ENCODE measurements around the gene POC1B.

DNA sequence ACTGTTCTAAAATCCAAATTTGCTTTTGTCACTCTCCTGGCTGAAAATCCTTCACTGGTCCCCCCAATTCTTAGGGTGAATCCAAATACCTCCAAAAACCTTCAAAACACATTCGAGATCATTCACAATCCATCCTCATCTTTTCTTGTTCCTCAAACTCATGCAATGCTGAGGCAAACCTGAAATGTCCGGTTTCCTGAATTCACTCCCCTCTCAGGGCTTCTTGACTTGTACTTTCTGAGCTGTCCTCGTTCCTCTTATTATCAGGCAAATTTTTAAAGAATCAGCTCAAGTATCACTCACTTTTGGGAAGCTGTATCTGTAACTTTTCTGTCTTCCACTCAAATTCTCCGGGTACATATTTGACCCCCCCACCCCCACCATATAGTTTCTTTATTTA lies 88.6 kb downstream of the POC1B start:
- TF ChIP-seq, protein P1, sequence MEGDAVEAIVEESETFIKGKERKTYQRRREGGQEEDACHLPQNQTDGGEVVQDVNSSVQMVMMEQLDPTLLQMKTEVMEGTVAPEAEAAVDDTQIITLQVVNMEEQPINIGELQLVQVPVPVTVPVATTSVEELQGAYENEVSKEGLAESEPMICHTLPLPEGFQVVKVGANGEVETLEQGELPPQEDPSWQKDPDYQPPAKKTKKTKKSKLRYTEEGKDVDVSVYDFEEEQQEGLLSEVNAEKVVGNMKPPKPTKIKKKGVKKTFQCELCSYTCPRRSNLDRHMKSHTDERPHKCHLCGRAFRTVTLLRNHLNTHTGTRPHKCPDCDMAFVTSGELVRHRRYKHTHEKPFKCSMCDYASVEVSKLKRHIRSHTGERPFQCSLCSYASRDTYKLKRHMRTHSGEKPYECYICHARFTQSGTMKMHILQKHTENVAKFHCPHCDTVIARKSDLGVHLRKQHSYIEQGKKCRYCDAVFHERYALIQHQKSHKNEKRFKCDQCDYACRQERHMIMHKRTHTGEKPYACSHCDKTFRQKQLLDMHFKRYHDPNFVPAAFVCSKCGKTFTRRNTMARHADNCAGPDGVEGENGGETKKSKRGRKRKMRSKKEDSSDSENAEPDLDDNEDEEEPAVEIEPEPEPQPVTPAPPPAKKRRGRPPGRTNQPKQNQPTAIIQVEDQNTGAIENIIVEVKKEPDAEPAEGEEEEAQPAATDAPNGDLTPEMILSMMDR (IDR thresholded peaks at IDR 0.05): no peak
- no peak for TF ChIP-seq EP300 (IDR thresholded peaks at IDR 0.05)

All from gastroesophageal sphincter (tissue), 3 donors.